ENCODE data around the gene PRPF6.

Gene PRPF6

GRCh38 chr20:64022671-64023360 lies 41.9 kb downstream of the PRPF6 start:
- DNase-seq: no peak

GRCh38 chr20:64023361-64024140 lies 42.6 kb downstream of the PRPF6 start:
- no peak for DNase-seq

DNA sequence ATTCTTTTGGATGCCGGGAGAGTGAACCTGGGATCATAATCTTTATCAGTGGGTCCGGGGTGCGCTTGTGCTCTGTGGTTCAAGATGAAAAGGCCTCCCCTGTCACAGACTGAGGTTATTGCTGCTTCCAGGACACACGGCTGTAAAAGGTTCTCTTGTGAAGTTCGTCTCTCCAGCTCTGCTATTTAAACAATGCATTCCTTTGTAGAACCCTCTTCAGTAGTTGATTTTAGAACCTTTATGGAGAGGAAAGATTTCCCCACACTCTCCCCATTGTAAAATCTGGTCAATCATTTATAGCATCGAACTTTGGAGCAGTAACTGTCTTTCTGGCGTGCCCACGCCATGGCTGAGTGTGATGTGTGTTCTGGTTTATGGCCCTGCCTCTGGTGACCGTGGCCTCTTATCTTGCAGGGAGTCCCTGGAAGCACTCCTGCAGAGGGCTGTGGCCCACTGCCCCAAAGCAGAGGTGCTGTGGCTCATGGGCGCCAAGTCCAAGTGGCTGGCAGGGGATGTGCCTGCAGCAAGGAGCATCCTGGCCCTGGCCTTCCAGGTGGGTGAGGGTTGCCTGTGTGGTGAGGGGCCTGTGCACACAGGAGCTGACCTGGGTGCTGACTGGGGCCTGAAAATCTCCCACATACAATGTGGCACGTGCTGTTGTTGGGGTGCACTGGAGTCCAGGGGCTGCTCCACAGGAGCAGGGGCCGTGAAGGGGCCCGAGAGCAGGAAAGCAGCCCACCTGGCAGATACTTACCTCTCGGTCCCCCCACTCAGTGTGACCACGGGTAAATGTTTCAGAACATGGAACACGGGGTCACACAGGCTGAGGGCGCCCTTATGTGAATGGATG lies 43.4 kb downstream of the PRPF6 start:
- DNase-seq: no peak

DNA sequence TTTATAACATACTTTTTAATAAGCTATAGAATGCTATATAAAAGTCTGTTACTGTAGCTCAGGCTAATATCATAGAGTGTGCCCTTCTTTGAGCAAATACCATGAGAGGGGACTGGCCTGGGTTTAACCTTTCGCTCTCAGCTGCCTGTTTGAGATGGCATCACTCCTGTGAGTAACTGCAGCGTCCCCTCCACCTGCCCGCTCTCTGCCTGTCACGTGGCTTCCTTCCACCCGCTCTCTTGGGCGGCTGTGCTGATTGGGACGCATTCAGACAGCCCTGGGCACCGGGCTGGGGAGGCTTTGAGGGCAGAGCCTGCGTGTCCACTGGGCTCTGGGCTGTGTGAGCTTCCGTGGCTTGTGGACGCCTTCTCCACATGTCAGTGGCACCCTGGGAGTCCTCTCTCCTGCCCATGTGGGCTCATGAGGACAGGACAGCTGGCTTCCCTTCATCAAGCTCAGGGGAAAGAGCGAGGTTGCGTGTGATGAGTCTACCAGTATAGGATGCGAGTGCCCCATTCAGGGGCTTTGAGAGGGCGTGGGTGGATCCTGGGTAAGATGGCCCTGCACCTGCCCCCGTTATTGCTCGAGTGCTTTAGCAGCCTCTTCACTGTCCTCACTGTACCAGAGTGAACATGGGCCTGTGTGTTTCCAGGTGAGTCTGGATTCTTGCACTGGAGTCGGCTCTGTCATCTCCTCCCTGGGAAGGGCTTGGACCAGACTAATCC lies 44.3 kb downstream of the PRPF6 start:
- no peak for DNase-seq

DNA sequence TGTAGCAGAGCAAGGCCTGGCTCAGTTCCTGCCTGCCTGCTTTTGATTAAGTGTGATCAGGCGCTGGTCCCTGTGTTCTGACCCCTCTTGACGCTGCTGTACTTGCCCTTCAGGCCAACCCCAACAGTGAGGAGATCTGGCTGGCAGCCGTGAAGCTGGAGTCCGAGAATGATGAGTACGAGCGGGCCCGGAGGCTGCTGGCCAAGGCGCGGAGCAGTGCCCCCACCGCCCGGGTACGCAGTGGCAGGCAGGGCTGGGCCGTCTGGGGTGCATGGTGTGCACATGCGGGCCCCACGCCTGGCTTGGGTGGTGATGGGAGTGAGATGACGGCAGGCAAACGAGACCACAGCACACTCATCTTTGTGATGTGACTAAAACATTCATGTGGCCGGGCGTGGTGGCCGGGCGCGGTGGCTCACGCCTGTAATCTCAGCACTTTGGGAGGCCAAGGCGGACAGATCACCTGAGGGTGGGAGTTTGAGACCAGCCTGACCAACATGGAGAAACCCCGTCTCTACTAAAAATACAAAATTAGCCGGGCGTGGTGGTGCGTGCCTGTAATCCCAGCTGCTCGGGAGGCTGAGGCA lies 45.0 kb downstream of the PRPF6 start:
- DNase-seq: no peak

- no peak for DNase-seq
Measured at GRCh38 chr20:64027981-64028685, 47.2 kb downstream of the PRPF6 start.

DNA sequence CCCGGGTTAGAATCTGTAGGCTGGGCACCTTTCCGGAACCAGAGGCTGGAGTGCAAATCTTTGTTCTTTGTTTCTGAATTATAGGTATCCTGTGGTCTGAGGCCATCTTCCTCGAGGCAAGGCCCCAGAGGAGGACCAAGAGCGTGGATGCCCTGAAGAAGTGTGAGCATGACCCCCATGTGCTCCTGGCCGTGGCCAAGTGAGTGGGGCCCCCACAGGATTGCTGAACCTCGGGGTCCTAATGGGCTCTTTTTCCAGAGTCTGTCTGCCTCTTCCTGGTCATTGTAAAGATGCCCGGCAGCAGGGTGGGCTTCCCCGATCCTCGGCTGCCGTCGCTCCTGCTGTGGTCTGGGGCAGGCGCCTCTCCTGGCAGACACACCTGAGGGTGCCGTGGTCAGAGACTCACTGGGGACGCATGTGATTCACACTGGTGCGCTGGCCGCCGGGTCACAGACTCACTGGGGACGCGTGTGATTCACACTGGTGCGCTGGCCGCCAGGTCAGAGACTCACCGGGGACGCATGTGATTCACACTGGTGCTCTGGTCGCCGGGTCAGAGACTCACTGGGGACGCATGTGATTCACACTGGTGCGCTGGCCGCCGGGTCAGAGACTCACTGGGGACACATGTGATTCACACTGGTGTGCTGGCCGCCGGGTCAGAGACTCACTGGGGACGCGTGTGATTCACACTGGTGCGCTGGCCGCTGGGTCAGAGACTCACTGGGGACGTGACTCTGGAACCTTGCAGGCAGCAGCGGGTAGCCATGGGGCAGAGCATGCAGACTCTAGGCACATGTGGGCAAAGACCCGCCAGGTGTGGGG lies 48.6 kb downstream of the PRPF6 start:
- no peak for DNase-seq

GRCh38 chr20:64030371-64031134 lies 49.6 kb downstream of the PRPF6 start:
- no peak for DNase-seq

DNA sequence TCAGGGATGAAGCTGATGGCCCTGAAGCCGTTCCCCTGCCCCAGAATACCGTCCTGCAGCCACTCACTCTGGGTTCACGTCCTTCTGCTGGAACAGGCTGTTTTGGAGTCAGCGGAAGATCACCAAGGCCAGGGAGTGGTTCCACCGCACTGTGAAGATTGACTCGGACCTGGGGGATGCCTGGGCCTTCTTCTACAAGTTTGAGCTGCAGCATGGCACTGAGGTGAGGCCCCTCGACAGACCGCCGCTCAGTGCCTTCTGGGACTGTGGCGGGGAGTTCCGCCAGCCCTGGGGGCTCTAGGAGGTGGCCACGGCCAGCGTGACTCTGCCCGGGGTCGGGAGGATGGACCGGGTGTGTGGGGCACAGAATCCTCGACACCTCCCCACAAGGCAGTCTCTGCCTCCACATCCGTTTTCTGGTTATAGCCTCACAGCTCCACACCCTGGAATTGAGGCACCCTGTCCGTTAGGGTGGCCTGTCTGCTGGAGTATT lies 50.9 kb downstream of the PRPF6 start:
- no peak for DNase-seq

DNA sequence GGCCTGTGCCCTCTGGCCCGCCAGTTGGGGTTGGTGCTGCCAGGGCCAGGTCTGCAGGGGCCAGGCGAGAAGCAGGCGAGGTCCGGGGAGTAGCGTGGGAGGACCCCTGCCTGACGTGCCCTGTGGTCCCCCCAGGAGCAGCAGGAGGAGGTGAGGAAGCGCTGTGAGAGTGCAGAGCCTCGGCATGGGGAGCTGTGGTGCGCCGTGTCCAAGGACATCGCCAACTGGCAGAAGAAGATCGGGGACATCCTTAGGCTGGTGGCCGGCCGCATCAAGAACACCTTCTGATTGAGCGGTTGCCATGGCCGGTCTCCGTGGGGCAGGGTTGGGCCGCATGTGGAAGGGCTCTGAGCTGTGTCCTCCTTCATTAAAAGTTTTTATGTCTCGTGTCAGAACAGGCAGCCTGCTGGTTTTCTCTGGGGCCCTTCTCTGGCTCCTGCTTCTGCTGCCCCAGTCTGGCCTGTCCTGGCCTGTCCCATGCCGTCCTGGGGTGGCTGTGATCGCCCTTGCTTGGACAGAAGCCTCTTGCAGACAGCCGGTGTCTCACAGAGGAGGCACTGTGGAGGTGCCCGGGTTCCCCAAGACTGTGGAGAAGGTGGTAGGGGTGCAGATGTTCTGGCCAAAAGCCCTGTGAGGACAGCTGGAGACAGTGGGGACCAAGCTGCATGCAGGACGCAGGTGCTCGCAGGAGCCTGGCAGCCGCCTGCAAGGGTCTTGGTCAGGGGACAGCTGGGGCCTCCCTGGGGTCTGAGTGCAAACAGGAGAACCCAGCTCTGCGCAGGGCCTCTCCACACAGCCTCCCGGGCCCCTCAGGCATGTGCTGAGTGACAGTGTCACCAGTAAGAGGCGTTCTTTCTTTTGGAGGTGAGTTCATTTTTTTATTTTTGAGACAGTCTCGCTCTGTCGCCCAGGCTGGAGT lies 52.0 kb downstream of the PRPF6 start:
- no peak for DNase-seq

GRCh38 chr20:64033981-64034493 lies 53.1 kb downstream of the PRPF6 start:
- DNase-seq: no peak

DNA sequence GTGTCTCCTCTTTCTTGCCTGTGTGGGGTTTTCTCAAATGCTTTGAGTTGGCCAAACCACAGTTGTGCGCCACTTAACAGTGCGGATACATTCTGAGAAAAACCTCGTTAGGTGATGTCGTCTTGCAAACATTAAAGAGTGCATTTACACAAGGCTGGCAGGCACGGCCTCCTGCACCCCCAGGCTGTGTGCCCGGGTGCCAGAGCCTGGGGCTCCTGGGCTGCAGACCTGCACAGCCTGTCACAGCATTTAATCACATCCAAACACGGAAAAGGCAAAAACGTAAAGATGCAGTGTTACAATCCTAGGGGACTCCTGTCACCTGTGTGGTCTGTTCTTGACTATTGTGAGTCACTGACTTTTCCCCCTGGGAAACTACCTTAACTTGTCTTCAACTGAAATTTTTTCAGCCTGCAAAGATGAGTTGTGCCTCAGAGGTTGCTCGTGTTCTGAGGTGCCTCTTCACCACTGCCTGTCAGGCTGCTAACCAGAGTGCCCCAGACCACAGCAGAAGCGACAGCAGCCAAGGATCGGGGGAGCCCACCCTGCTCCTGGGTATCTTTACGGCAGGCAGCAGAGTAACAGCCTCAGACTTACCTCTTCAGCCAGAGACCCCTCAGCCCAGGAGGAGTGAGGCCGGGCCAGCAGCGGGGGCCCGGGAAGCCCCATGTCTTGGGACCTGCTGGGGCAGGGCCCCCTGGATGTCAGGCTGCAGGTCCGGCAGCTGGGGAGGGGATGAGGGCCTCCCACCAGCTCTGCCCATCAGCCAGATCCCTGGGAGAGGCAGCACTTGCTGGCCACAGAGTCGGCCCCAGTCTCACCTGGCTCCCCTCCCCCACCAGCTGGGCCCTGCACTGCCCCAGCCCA lies 54.4 kb downstream of the PRPF6 start:
- DNase-seq: no peak

DNA sequence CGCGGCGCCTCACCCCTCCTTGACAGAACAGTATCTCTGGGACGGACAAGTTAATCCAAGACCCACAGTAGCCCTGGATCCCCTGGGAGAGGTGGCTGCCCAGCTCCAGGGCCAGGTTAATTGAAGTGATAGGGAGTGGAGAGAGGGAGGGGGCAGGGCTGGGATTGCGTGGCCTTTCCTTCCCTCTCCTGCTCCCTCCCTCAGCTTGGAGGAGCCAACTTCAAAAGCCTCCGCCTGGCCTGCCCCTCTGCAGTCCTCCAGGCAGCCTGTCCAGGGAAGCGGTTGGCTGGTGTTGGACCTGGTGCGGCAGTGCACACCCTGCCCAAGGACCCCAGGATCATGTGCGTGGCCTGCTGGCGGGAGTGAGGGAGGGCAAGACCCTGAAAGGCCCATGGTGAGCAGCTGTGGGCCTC lies 55.0 kb downstream of the PRPF6 start, which contains the start of gene C20orf204:
TSS of gene C20orf204 (plus strand) at position 250 of the 413 bp plus-strand sequence. CDS start at position 392, 142 bp downstream.
- DNase-seq: no peak

DNA sequence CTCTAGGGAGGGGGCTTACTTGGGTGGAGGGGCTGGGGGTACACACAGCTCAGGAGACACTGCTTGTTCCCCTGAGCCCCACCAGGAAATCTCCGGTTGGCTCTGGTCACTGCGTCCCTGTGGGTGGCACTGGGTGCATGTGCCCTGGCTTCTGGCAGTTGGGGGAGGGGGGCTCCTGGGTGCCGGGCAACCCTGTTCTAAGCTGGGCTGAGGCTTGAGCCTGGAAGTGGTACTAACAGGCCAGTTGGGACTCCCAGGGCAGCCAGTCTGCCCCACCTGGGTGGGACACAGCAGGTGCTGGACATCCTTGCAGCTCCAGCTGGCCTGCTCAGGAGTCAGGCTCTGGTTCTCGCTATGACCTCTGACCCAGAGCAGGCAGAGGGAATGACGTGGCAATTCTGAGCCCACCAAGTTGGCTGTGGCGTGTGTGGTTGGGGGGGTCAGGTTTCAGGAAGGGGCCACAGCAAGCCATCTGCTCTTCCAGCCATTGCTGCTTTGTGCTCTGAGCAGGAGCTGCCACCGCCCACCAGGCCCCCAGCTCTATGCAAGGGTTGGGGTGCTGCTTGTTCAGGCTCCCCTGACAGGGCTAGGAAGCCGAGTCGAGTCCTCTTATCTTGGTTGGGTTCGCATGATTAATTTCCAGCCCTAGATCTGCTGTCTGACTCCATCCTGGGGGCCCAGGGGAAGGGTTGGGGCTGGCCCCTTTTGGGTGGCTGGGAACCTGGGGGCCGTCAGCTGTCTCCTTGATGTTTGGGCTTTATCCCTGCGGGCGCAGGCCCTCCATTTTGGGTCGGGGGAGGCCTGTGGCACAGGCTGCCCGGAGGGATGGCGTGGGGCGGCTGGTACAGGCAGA lies 55.6 kb downstream of the PRPF6 start:
- DNase-seq: no peak

- no peak for DNase-seq
Measured at GRCh38 chr20:64037199-64037497, 56.2 kb downstream of the PRPF6 start.

- no peak for DNase-seq
Measured at GRCh38 chr20:64037498-64038213, 56.7 kb downstream of the PRPF6 start.

Measured in NCI-H748 treated with DMSO at 0.1 percent for 48 hours (cell line).